22Rv1 (cell line): ENCODE measurements around the gene MSH2.

Experiments
- ZFX ChIP-seq: fragments of 450-650 bp; IDR thresholded peaks from 2 replicates; pipeline ENCODE4 v1.6.1; 2017; ENCODE audit warnings: antibody characterized with exemption, borderline replicate concordance
- TF ChIP-seq, protein P1 (sequence below): fragments of 450-650 bp; IDR thresholded peaks from 2 replicates; pipeline ENCODE4 v1.5.1; 2017; ENCODE audit warnings: mild to moderate bottlenecking

DNA sequence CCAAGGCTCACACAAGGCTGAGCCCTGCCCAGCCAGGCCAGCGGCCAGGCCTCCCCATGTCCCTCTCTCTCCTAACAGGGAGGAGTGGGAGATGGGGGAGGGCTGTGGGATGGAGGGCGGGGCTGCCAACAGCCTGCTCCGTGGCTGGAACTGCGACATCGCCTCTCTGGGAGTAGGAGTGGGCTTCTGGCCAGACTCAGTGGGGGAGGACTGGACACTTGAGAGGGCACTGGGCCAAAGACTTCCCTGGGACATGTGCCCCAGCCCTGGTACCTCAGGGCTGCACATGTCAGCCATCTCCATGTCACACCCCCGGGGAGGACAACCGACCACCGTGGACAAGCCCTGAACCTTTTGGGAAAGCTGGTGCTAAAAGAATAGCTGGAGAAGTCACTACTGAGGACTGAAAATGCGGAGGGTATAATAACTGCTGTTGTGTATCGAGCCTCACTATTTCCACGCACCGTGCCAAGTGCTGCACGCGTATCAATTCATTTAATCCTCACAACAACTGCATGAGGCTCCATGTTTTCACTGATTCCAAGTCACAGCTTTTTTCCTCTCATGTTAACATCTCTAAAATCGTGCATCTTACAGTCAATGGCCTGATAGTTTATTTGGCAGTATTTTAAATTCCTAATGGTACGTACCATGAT lies 127.3 kb downstream of the MSH2 start:
- TF ChIP-seq, protein P1, sequence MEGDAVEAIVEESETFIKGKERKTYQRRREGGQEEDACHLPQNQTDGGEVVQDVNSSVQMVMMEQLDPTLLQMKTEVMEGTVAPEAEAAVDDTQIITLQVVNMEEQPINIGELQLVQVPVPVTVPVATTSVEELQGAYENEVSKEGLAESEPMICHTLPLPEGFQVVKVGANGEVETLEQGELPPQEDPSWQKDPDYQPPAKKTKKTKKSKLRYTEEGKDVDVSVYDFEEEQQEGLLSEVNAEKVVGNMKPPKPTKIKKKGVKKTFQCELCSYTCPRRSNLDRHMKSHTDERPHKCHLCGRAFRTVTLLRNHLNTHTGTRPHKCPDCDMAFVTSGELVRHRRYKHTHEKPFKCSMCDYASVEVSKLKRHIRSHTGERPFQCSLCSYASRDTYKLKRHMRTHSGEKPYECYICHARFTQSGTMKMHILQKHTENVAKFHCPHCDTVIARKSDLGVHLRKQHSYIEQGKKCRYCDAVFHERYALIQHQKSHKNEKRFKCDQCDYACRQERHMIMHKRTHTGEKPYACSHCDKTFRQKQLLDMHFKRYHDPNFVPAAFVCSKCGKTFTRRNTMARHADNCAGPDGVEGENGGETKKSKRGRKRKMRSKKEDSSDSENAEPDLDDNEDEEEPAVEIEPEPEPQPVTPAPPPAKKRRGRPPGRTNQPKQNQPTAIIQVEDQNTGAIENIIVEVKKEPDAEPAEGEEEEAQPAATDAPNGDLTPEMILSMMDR, result no peak
- TF ChIP-seq ZFX, result no peak
